K562 (cell line): ENCODE measurements around the gene UBE2D2. TPM values are rescaled to one million over a fixed set of nuclear protein-coding genes. Genes with fewer than 3 reads are reported as not detected.

Source experiments
- ATF1 ChIP-seq, 2 experiments: fragments of 450-650 bp in 1 of 2; IDR thresholded peaks; 2 replicates each; pipeline ENCODE4 v1.6.1; 2016; ENCODE audit warnings: missing compliant biosample characterization in 1 of 2, missing genetic modification characterization in 1 of 2
- ATF2 ChIP-seq: sonication (generic); formaldehyde crosslinking; IDR thresholded peaks from 2 replicates; pipeline ENCODE4 v1.8.1; 2022; ENCODE audit warnings: missing genetic modification reagents
- CGGBP1 ChIP-seq: fragments of 250-450 bp; sonication (Bioruptor Pico); IDR thresholded peaks from 2 replicates; pipeline ENCODE4 v1.9.0; 2021; ENCODE audit warnings: mild to moderate bottlenecking
- E2F1 ChIP-seq: sonication (generic); formaldehyde crosslinking; IDR thresholded peaks from 2 replicates; pipeline ENCODE4 v1.8.1; 2023; ENCODE audit warnings: mild to moderate bottlenecking, missing genetic modification reagents, moderate library complexity
- EGR1 ChIP-seq: fragments of 450-650 bp; conservative IDR thresholded peaks from 2 replicates; pipeline ENCODE4 v1.6.1; 2017; ENCODE audit warnings: mild to moderate bottlenecking
- GABPB2 ChIP-seq: fragments of 250-450 bp; sonication (Bioruptor Pico); conservative IDR thresholded peaks from 2 replicates; pipeline ENCODE4 v1.5.1; 2021; ENCODE audit warnings: mild to moderate bottlenecking
- HMGXB4 ChIP-seq: sonication (generic); formaldehyde crosslinking; IDR thresholded peaks from 2 replicates; pipeline ENCODE4 v1.8.1; 2023; ENCODE audit warnings: mild to moderate bottlenecking, missing genetic modification reagents
- KAT7 ChIP-seq: sonication (generic); formaldehyde crosslinking; IDR thresholded peaks from 2 replicates; pipeline ENCODE4 v1.8.0; 2022; ENCODE audit warnings: missing genetic modification reagents, mild to moderate bottlenecking, borderline replicate concordance
- L3MBTL2 ChIP-seq: fragments of 450-650 bp; IDR thresholded peaks from 2 replicates; pipeline ENCODE4 v1.6.1; 2016; ENCODE audit warnings: mild to moderate bottlenecking, moderate library complexity
- RNF219 ChIP-seq: fragments of 250-450 bp; sonication (Bioruptor Pico); IDR thresholded peaks from 2 replicates; pipeline ENCODE4 v1.5.0; 2022; ENCODE audit warnings: mild to moderate bottlenecking
- SFPQ ChIP-seq: fragments of 200-400 bp; formaldehyde crosslinking; IDR thresholded peaks from 2 replicates; pipeline ENCODE4 v1.6.1; 2017; ENCODE audit warnings: mild to moderate bottlenecking, low read depth, low read length, moderate library complexity
- TAL1 ChIP-seq: fragments of 450-650 bp; IDR thresholded peaks from 2 replicates; pipeline ENCODE4 v1.6.1; 2016; ENCODE audit warnings: mild to moderate bottlenecking
- TRIM25 ChIP-seq: fragments of 450-650 bp; IDR thresholded peaks from 2 replicates; pipeline ENCODE4 v1.7.0; 2016; ENCODE audit warnings: borderline replicate concordance
- ZNF511 ChIP-seq: sonication (generic); formaldehyde crosslinking; IDR thresholded peaks from 2 replicates; pipeline ENCODE4 v1.8.0; 2022; ENCODE audit warnings: mild to moderate bottlenecking, missing genetic modification reagents
- ZNF668 ChIP-seq: fragments of 250-450 bp; sonication (Bioruptor Pico); IDR thresholded peaks from 2 replicates; pipeline ENCODE4 v1.8.0; 2022; ENCODE audit warnings: mild to moderate bottlenecking, inconsistent platforms
- ZNF77 ChIP-seq: fragments of 250-450 bp; sonication (Bioruptor Pico); IDR thresholded peaks from 2 replicates; pipeline ENCODE4 v1.5.0; 2020
- polyA plus RNA-seq, 8 experiments: library from polyadenylated mRNA; depleted of rRNA in 4 of 8; stranded (reverse) in 5 of 8; unstranded in 3 of 8; fragments of >200 nt; fragmentation: Nextera tagmentation in 2 of 8; fragmentation: Illumina TruSeq in 1 of 8; extraction: Ambion mirVana in 2 of 8; extraction: Trizol in 1 of 8; gene quantifications; 2 replicates each; pipeline versions ENCODE4 v1.2.1 to v1.2.3, GENCODE V29; 2011 to 2014; ENCODE audit warnings: inconsistent platforms in 1 of 8, missing spikeins in 1 of 8
- total RNA-seq, 7 experiments: library from RNA; depleted of rRNA in 6 of 7; stranded (reverse); fragments of >200 nt in 6 of 7; fragmentation: Illumina TruSeq in 2 of 7; extraction: Trizol in 2 of 7; gene quantifications; 2 replicates each; pipeline versions ENCODE4 v1.2.1 to v1.2.3, GENCODE V29; 2011 to 2021; ENCODE audit warnings: low replicate concordance in 1 of 7

Gene UBE2D2
- total and polyA plus RNA-seq, 9 of the 15 experiments (the other 6 are each of a cell fraction or from before 2014, with no cell fraction given): 53.6 to 198 (median 122) TPM

GRCh38 chr5:139650031-139650688, 89.0 kb downstream of the UBE2D2 start (continued):
- TF ChIP-seq TRIM25 (no peak), ZNF668 (CRISPR knock-in tag) (no peak), ATF1 (CRISPR knock-in tag; IDR thresholded peaks at IDR 0.05) (no peak), ATF1 (tag; IDR thresholded peaks at IDR 0.05) (no peak), SFPQ (no peak), KAT7 (CRISPR knock-in tag) (no peak), ZNF511 (CRISPR knock-in tag) (0 out of 2 replicates have a peak, but pooled peaks have one; percentile 45), GABPB2 (CRISPR knock-in tag) (no peak), E2F1 (CRISPR knock-in tag) (no peak), HMGXB4 (CRISPR knock-in tag) (no peak; the same call in 1 of the 2 replicates), EGR1 (peak; percentile 88), ATF2 (no peak), CGGBP1 (CRISPR knock-in tag) (no peak), L3MBTL2 (no peak), RNF219 (CRISPR knock-in tag) (no peak), ZNF77 (no peak), TAL1 (no peak)
